Stomach (tissue), 9 donors: ENCODE results near the gene CYTH2. TPM values are rescaled to one million over a fixed set of nuclear protein-coding genes. Genes with fewer than 3 reads are reported as not detected.
"Not testable (repeated sequence)": the region's sequence is repeated elsewhere in the genome, so short reads cannot be mapped to it uniquely, and the experiment has no call there.

Source experiments
- DNase-seq, 2 donors: peaks; one replicate each; pipeline versions ENCODE4 v3.0.0 to v3.0.0-alpha.2; 2013 to 2019
- H3K27ac ChIP-seq, 5 donors: fragments of 200-600 bp in 4 of 5; sonication (generic) in 4 of 5; one replicate each; pipeline ENCODE4 v1.5.1; 2013 to 2019; ENCODE audit warnings: mild to moderate bottlenecking in 1 of 5, moderate library complexity in 1 of 5
- H3K27me3 ChIP-seq, 3 donors: fragments of 200-600 bp; sonication (generic); one replicate each; pipeline ENCODE4 v1.5.1; 2017 to 2019; ENCODE audit warnings: mixed run types in 1 of 3
- H3K36me3 ChIP-seq, 4 donors: fragments of 200-600 bp; sonication (generic); 1 replicate in 3 of 4; 2 replicates in 1 of 4; pipeline ENCODE4 v1.5.1; 2016 to 2019
- H3K4me1 ChIP-seq, 4 donors: fragments of 200-600 bp; sonication (generic); one replicate each; pipeline ENCODE4 v1.5.1; 2016 to 2019
- H3K4me3 ChIP-seq, 4 donors: fragments of 200-600 bp; sonication (generic) in 3 of 4; one replicate each; pipeline ENCODE4 v1.5.1; 2016 to 2019; ENCODE audit warnings: mild to moderate bottlenecking in 1 of 4
- H3K9me3 ChIP-seq, 4 donors: fragments of 200-600 bp; sonication (generic); one replicate each; pipeline ENCODE4 v1.5.1; 2016 to 2019
- EP300 ChIP-seq: sonication (generic); formaldehyde crosslinking; IDR thresholded peaks from one replicate; pipeline ENCODE4 v1.6.1; 2017; ENCODE audit warnings: antibody characterized with exemption
- POLR2AphosphoS5 ChIP-seq, 3 donors: sonication (generic); formaldehyde crosslinking; IDR thresholded peaks; one replicate each; pipeline ENCODE4 v1.6.1; 2016; ENCODE audit warnings: antibody characterized with exemption in 3 of 3
- WGBS, 5 donors: extraction: QIAGEN DNeasy Blood & Tissue Kit in 3 of 5; methylation state at CpG; one replicate each; pipeline versions ENCODE4 v1.1.5 to v1.1.7; 2013 to 2018; 5-methylcytosine and 5-hydroxymethylcytosine counted together
- intact Hi-C: fragments of 100-400 bp; cut with DNase I; formaldehyde crosslinking; loops from one replicate; pipeline ENCODE4 v1.15.1; 2023; ENCODE audit warnings: low total_unique reads
- polyA plus RNA-seq, 3 donors: library from polyadenylated mRNA; stranded (reverse); fragments of 200-250 nt; gene quantifications; one replicate each; pipeline ENCODE4 v1.2.3, GENCODE V29; 2013
- total RNA-seq, 5 donors: library from RNA; depleted of rRNA; stranded (reverse); fragments of >200 nt; gene quantifications; one replicate each; pipeline versions ENCODE4 v1.1.0 to v1.2.3, GENCODE V29; 2014 to 2016
- TF ChIP-seq, protein P1 (sequence below), 7 experiments: fragments of 450-650 bp in 4 of 7; fragments of 200-600 bp in 3 of 7; sonication (generic) in 3 of 7; IDR thresholded peaks; one replicate each; pipeline ENCODE4 v1.5.1; 2016 to 2019; ENCODE audit warnings: antibody characterized with exemption in 7 of 7, control low read depth in 2 of 7, mild to moderate bottlenecking in 1 of 7
- donor health status: healthy with polysubstance abuse.
- donor health status: Bipolar disorder and iron deficiency.
- donor health status: healthy.

CYTH2 gene
- total and polyA plus RNA-seq, 8 donors: 39.3 to 229 (median 69.4) TPM

DNA sequence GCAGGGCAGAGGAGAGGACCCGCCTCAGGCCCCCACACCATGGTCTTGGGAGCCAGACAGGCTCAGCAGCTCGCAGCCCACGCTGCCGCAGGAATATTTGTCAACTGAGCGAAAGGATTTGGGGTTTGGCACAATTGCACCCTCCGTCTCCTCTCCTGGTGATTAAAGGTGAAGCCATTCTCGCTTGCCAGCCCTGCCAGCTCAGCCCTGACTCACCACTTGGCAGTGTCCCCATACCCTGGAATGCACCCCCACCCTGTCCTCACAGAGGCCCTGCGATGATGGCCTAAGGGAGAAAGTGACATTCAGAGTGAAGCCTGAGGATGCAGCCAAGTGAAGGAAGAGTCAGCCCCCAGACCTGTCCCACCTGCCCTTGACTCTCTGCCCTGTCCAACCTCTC is 18.8 kb downstream of the CYTH2 start:
- intact Hi-C loops: loop anchor here (5.0 kb wide), 1 partner anchor 99 kb away; no protein-coding TSS in a partner anchor
- no peaks in the 10 kb centered on the region for H3K9me3 ChIP-seq
- DNase-seq: peak; percentile 79 to 88
- H3K27ac ChIP-seq: peak overlapping the region; percentile 30 to 80 (median 51)
- H3K27me3 ChIP-seq: peaks cover 0 to 22% (median 4%) of the 10 kb centered on the region in 3 donors
- peak in 1 of 3 donors; percentile 79 for TF ChIP-seq POLR2AphosphoS5 (IDR thresholded peaks at IDR 0.05)
- TF ChIP-seq, protein P1, sequence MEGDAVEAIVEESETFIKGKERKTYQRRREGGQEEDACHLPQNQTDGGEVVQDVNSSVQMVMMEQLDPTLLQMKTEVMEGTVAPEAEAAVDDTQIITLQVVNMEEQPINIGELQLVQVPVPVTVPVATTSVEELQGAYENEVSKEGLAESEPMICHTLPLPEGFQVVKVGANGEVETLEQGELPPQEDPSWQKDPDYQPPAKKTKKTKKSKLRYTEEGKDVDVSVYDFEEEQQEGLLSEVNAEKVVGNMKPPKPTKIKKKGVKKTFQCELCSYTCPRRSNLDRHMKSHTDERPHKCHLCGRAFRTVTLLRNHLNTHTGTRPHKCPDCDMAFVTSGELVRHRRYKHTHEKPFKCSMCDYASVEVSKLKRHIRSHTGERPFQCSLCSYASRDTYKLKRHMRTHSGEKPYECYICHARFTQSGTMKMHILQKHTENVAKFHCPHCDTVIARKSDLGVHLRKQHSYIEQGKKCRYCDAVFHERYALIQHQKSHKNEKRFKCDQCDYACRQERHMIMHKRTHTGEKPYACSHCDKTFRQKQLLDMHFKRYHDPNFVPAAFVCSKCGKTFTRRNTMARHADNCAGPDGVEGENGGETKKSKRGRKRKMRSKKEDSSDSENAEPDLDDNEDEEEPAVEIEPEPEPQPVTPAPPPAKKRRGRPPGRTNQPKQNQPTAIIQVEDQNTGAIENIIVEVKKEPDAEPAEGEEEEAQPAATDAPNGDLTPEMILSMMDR (IDR thresholded peaks at IDR 0.05): no peak
- 24 to 59% (median 26%) methylated on average over 6 to 8 of the region's 8 CpGs for WGBS, 5 donors
- H3K4me1 ChIP-seq: peaks cover 25 to 64% (median 48%) of the 10 kb centered on the region in 4 donors
- H3K4me3 ChIP-seq: no peak overlapping the region
- no peaks in the 10 kb centered on the region for H3K36me3 ChIP-seq

- H3K9me3 ChIP-seq, DNase-seq, H3K4me3 ChIP-seq, H3K36me3 ChIP-seq: not testable (repeated sequence)
- H3K27ac ChIP-seq: peak overlapping the region in 3 of 5 donors; percentile 51 to 80 (median 55)
- peaks cover 25 to 70% (median 49%) of the 10 kb centered on the region in 4 donors for H3K4me1 ChIP-seq
- H3K27me3 ChIP-seq: peaks cover 0 to 27% (median 4%) of the 10 kb centered on the region in 3 donors
- WGBS, 5 donors: 69 to 85% (median 81%) methylated on average over 7 of the region's 7 CpGs
- intact Hi-C loops: loop anchor here (5.0 kb wide), 1 partner anchor 99 kb away; no protein-coding TSS in a partner anchor
Observed at GRCh38 chr19:48488478-48488877, 19.3 kb downstream of the CYTH2 start.

- 22 to 33% (median 23%) methylated on average over 16 to 19 of the region's 19 CpGs for WGBS, 5 donors
- H3K4me3 ChIP-seq: no peak overlapping the region
- H3K27ac ChIP-seq: no peak overlapping the region
- H3K4me1 ChIP-seq: peaks cover 30 to 79% (median 57%) of the 10 kb centered on the region in 4 donors
- no peak for TF ChIP-seq EP300
- TF ChIP-seq POLR2AphosphoS5 (IDR thresholded peaks at IDR 0.05): peak in 1 of 3 donors; percentile 57
- TF ChIP-seq, protein P1 (IDR thresholded peaks at IDR 0.05): peak in 5 of 7 experiments; percentile 73 to 96 (median 93)
- peaks cover 0 to 28% (median 4%) of the 10 kb centered on the region in 3 donors for H3K27me3 ChIP-seq
- intact Hi-C loops: loop anchor here (5.0 kb wide), 1 partner anchor 98 kb away; no protein-coding TSS in a partner anchor
- DNase-seq: peak; percentile 87 to 88
- no peaks in the 10 kb centered on the region for H3K36me3 ChIP-seq
- H3K9me3 ChIP-seq: no peaks in the 10 kb centered on the region
Observed at GRCh38 chr19:48489608-48490216, 20.5 kb downstream of the CYTH2 start.

- Histone ChIP-seq H3K4me3 (peak overlapping the region in 2 of 4 donors; percentile 7 to 28), H3K9me3 (no peaks in the 10 kb centered on the region), H3K4me1 (peaks cover 30 to 94% (median 65%) of the 10 kb centered on the region in 4 donors), H3K27ac (peak overlapping the region in 3 of 5 donors; percentile 3 to 62 (median 29)), H3K36me3 (no peaks in the 10 kb centered on the region), H3K27me3 (peaks cover 0 to 28% (median 4%) of the 10 kb centered on the region in 3 donors)
- intact Hi-C loops: no loop called here
- 8 to 12% (median 10%) methylated on average over 30 to 50 of the region's 50 CpGs for WGBS, 5 donors
- DNase-seq: peak; percentile 56 to 78
- TF ChIP-seq, protein P1 (IDR thresholded peaks at IDR 0.05): no peak
Observed at GRCh38 chr19:48490981-48491792, 22.0 kb downstream of the CYTH2 start.
